ENCODE measurements around the gene LRP11.

LRP11 gene

DNA sequence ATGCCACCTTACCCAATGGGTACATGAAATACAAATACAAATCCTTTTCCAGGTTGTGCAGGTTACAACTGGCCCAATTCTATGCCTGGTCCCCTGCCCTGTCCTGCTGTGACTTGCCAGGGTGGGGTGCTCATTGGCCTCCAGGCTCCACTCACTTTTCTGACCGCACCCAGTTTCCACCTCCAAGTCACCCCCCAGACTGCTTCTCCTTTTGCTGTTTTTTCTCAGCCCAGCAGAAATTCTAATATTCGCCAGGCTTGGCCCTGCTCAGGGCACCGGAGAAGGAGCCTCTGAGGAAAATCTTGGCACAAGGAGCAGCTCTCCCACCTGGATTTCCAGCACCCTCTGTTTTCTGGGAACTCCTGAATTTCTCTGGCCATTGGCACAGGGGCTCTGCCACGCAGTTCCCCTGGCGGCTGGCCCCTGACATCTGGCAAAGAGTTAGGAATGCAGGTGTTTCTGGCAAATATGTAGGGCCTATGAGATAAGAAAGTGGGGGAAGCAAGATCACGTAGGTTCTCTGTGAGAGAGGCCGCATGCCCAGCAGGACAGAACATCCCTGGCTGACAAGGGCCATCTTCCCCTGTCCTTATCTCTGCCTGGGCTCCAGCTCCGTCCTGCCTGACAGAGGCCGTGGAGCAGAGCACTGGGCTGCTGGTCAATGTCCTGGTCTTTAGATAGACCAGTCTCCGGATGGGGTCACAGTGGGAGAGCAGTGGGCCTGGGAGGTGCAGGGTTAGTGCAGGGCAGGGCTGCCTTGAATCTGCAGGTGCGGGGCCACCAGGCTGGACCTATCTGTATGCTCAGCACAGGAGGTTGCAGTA, 36.7 kb upstream of the LRP11 start:
- H3K4me3 ChIP-seq (ENCODE audit: low read length): no peak overlapping the region
- no peaks in the 10 kb centered on the region for H3K79me2 ChIP-seq (ENCODE audit: low read length)
- peaks cover 78% of the 10 kb centered on the region for H3K27me3 ChIP-seq (replicated peaks; ENCODE audit: insufficient read depth, low read length)
- H3K27ac ChIP-seq (ENCODE audit: low read length): no peak overlapping the region
- no peaks in the 10 kb centered on the region for H3K9me3 ChIP-seq (replicated peaks; ENCODE audit: insufficient read depth, low read length)
- no peak overlapping the region for H2AFZ ChIP-seq (ENCODE audit: low read length)
- no peaks in the 10 kb centered on the region for H4K20me1 ChIP-seq (ENCODE audit: insufficient read depth, low read length)
- H3K36me3 ChIP-seq (replicated peaks; ENCODE audit: insufficient read depth, low read length): no peaks in the 10 kb centered on the region
- no peak overlapping the region for H3K4me2 ChIP-seq (ENCODE audit: low read depth, low read length)
- DNase-seq: no peak
- no peaks in the 10 kb centered on the region for H3F3A ChIP-seq (ENCODE audit: insufficient read depth, low read length)
- TF ChIP-seq EZH2 (optimal IDR thresholded peaks at IDR 0.05; ENCODE audit: low read depth, low read length): no peak
- TF ChIP-seq EZH2phosphoT487 (IDR thresholded peaks at IDR 0.05; ENCODE audit: low read length): no peak
- TF ChIP-seq, protein P1, sequence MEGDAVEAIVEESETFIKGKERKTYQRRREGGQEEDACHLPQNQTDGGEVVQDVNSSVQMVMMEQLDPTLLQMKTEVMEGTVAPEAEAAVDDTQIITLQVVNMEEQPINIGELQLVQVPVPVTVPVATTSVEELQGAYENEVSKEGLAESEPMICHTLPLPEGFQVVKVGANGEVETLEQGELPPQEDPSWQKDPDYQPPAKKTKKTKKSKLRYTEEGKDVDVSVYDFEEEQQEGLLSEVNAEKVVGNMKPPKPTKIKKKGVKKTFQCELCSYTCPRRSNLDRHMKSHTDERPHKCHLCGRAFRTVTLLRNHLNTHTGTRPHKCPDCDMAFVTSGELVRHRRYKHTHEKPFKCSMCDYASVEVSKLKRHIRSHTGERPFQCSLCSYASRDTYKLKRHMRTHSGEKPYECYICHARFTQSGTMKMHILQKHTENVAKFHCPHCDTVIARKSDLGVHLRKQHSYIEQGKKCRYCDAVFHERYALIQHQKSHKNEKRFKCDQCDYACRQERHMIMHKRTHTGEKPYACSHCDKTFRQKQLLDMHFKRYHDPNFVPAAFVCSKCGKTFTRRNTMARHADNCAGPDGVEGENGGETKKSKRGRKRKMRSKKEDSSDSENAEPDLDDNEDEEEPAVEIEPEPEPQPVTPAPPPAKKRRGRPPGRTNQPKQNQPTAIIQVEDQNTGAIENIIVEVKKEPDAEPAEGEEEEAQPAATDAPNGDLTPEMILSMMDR (IDR thresholded peaks at IDR 0.05; ENCODE audit: low read length): no peak
- no peak overlapping the region for H3K9ac ChIP-seq (ENCODE audit: low read length)
- no peaks in the 10 kb centered on the region for H3K4me1 ChIP-seq (ENCODE audit: low read length)
- H3K9me2 ChIP-seq (replicated peaks; ENCODE audit: insufficient read depth, low read length): no peaks in the 10 kb centered on the region

DNA sequence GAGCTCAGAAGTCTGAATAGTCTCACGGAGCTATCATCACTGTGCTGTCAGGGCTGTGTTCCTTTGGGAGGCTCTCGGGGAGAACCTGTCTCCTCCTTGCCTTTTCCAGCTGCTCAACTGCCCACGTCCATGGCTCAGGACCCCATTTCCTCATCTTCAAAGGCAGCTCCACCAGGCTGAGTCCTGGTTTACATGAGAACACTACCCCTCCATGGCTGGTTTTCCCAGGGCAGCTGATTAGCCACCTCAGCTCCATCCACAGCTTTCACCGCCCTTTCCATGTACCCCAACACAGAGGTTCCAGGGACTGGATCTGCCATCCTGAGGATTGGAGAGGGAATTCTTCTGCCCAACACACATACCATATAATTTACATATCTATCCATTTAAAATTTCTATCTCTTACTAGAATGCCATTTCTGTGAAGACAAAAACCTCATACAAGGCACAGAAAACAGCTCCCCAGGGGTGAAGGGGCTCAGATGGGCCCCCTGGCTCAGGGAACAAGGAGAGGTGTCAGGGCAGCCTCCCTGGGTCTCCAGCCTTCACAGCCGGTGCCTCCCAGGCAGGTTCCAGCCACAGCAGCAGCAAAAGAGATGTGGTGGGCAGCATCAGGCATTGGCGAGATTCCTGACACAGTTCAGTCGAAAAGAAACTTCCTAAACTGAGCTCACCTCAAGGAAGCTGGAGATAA, 35.9 kb upstream of the LRP11 start:
- no peaks in the 10 kb centered on the region for H3K79me2 ChIP-seq (ENCODE audit: low read length)
- DNase-seq: no peak
- no peaks in the 10 kb centered on the region for H3F3A ChIP-seq (ENCODE audit: insufficient read depth, low read length)
- no peak overlapping the region for H3K4me2 ChIP-seq (ENCODE audit: low read depth, low read length)
- H3K9me2 ChIP-seq (replicated peaks; ENCODE audit: insufficient read depth, low read length): no peaks in the 10 kb centered on the region
- no peaks in the 10 kb centered on the region for H3K36me3 ChIP-seq (replicated peaks; ENCODE audit: insufficient read depth, low read length)
- TF ChIP-seq, protein P1 (IDR thresholded peaks at IDR 0.05; ENCODE audit: low read length): no peak
- no peak for TF ChIP-seq EZH2 (optimal IDR thresholded peaks at IDR 0.05; ENCODE audit: low read depth, low read length)
- no peak for TF ChIP-seq EZH2phosphoT487 (IDR thresholded peaks at IDR 0.05; ENCODE audit: low read length)
- H2AFZ ChIP-seq (ENCODE audit: low read length): no peak overlapping the region
- H3K9me3 ChIP-seq (replicated peaks; ENCODE audit: insufficient read depth, low read length): no peaks in the 10 kb centered on the region
- no peak overlapping the region for H3K27ac ChIP-seq (ENCODE audit: low read length)
- no peaks in the 10 kb centered on the region for H3K4me1 ChIP-seq (ENCODE audit: low read length)
- no peak overlapping the region for H3K4me3 ChIP-seq (ENCODE audit: low read length)
- H4K20me1 ChIP-seq (ENCODE audit: insufficient read depth, low read length): no peaks in the 10 kb centered on the region
- H3K9ac ChIP-seq (ENCODE audit: low read length): no peak overlapping the region
- H3K27me3 ChIP-seq (replicated peaks; ENCODE audit: insufficient read depth, low read length): peaks cover 70% of the 10 kb centered on the region

DNA sequence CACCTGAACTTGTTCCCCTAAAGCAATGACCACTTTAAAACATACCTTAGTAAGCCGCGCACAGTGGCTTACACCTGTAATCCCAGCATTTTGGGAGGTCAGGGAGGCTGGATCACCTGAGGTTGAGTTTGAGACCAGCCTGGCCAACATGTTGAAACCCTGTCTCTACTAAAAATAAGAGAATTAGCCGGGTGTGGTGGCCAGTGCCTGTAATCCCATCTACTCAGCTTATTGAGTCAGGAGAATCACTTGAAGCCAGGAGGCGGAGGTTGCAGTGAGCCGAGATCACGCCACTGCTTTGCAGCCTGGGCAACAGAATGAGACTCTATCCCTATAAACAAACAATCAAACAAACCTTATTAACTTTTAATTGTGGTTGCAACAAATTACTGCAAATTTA, 35.3 kb upstream of the LRP11 start:
- H3K4me3 ChIP-seq (ENCODE audit: low read length): no peak overlapping the region
- no peaks in the 10 kb centered on the region for H3K36me3 ChIP-seq (replicated peaks; ENCODE audit: insufficient read depth, low read length)
- no peak for TF ChIP-seq EZH2 (optimal IDR thresholded peaks at IDR 0.05; ENCODE audit: low read depth, low read length)
- TF ChIP-seq, protein P1 (IDR thresholded peaks at IDR 0.05; ENCODE audit: low read length): no peak
- TF ChIP-seq EZH2phosphoT487 (IDR thresholded peaks at IDR 0.05; ENCODE audit: low read length): no peak
- H3K79me2 ChIP-seq (ENCODE audit: low read length): no peaks in the 10 kb centered on the region
- no peaks in the 10 kb centered on the region for H3K9me3 ChIP-seq (replicated peaks; ENCODE audit: insufficient read depth, low read length)
- peaks cover 64% of the 10 kb centered on the region for H3K27me3 ChIP-seq (replicated peaks; ENCODE audit: insufficient read depth, low read length)
- no peaks in the 10 kb centered on the region for H3F3A ChIP-seq (ENCODE audit: insufficient read depth, low read length)
- no peak overlapping the region for H3K4me2 ChIP-seq (ENCODE audit: low read depth, low read length)
- H3K27ac ChIP-seq (ENCODE audit: low read length): no peak overlapping the region
- DNase-seq: no peak
- H4K20me1 ChIP-seq (ENCODE audit: insufficient read depth, low read length): no peaks in the 10 kb centered on the region
- H3K4me1 ChIP-seq (ENCODE audit: low read length): no peaks in the 10 kb centered on the region
- H2AFZ ChIP-seq (ENCODE audit: low read length): no peak overlapping the region
- H3K9me2 ChIP-seq (replicated peaks; ENCODE audit: insufficient read depth, low read length): no peaks in the 10 kb centered on the region
- no peak overlapping the region for H3K9ac ChIP-seq (ENCODE audit: low read length)

Data from MM.1S (cell line).